ENCODE data around the gene PKNOX1.
"Not testable (repeated sequence)": the region's sequence is repeated elsewhere in the genome, so short reads cannot be mapped to it uniquely, and the experiment has no call there.

PKNOX1 gene

GRCh38 chr21:42981862-42982261 lies 7.5 kb downstream of the PKNOX1 start:
- DNase-seq (ENCODE audit: low read depth in 2 of 2, low spot score in 1 of 2), result no peak

GRCh38 chr21:42983103-42983502 lies 8.7 kb downstream of the PKNOX1 start:
- DNase-seq (ENCODE audit: low read depth in 2 of 2, low spot score in 1 of 2), result no peak

DNA sequence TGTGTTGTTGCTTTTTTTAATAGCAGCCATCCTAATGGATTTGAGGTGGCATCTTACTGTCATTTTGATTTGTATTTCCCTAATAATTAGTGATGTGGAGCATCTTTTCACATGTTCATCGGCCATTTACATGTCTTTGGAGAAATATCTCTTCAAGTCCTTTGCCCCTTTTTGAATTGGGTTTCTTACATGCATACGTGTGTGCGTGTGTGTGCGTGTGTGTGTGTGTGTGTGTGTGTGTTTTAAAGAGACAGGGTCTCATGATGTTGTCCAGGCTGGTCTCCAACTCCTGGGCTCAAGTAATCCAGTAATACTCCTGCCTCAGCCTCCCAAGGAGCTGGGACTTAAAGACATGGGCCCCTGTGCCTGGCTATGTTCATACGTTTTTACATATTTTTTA lies 9.5 kb downstream of the PKNOX1 start:
- DNase-seq (ENCODE audit: low read depth in 2 of 2, low spot score in 1 of 2), result no peak

- DNase-seq (ENCODE audit: low read depth in 2 of 2, low spot score in 1 of 2), result no peak
Measured at GRCh38 chr21:42986125-42986783, 11.9 kb downstream of the PKNOX1 start.

GRCh38 chr21:42988236-42988965 lies 14.0 kb downstream of the PKNOX1 start:
- no peak for DNase-seq (ENCODE audit: low read depth in 2 of 2, low spot score in 1 of 2)

DNA sequence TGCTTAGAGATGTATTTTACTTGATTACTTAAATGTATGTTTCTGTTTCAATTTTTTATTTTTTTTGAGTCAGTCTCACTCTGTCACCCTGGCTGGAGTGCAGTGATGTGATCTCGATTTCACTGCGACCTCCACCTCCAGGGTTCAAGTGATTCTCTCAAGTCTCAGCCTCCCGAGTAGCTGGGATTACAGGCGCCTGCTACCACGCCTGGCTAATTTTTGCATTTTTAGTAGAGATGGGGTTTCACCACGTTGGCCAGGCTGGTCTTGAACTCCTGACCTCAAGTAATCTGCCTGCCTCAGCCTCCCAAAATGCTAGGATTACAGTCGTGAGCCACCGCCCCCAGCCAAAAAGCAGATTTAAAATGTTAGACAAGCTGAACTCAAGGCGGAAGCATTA lies 15.0 kb downstream of the PKNOX1 start:
- not testable (repeated sequence) for DNase-seq (ENCODE audit: low read depth in 2 of 2, low spot score in 1 of 2)

- no peak for DNase-seq (ENCODE audit: low read depth in 2 of 2, low spot score in 1 of 2)
Measured at GRCh38 chr21:42989816-42990650, 15.7 kb downstream of the PKNOX1 start.

DNA sequence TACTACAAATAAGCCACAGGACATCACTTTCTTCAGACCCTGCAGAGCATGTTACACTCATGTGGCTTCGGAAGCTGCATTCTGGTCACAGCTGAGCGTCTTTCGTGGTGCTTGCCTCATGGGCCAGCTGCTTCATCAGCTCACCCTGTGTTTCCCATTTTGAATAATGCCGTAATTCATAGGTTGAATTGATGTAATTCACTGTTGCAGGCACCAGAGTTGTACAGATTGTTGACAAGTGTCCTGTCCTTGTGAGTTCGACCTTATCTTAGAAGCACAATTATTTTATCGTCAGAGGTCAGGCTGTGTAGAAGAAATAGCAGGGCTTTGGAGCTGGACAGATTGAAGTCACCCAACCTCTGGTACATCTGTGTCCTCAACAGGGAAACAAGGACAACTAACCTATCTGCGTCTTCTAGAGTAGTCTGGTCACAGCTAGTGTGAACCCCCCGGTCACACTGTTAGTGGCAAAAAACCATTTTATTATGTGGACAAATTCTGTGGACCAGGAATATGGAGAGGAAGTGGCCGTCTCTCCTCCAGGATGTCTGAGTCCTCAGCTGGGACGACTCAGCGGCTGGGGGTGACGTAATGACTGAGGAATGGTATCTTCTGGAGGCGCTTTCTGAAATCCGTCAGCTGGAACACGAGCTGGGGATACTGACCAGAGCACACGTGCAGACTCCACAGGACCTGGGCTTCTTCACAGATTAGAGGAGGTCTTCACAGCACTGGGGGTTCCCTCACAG lies 17.8 kb downstream of the PKNOX1 start:
- DNase-seq (ENCODE audit: low read depth in 2 of 2, low spot score in 1 of 2), result no peak

DNA sequence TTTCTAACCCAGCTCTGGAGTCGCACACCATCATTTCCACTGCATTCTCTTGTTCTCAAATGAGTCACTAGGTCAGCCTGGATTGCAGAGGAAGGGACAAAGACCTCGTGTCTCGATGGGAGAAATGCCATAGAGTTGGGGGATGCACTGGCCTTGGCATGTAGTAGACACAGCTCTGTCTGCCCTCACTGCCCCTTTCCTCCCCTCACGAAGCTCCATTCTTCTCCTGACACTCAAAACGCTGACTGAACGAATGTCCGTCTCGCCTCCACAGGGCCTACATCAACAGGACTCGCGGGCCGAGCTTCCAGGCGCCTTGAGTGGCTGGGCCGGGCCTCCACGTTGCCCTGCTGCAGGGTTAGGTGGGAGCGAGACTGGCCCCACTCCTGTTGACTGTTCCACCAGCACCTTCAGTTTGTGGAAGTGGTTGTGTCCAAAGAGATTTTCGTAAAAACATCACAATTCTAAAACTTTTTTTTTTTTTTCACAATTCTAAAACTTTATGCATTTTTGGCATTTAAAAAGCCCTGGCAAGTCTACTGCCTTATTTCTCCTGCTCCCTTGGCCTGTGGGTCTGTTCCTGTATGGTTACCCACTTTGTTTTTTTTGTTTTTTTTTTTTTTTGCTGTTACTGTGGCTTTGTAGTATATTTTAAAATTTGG lies 18.8 kb downstream of the PKNOX1 start:
- DNase-seq (ENCODE audit: low read depth in 2 of 2, low spot score in 1 of 2), result no peak

- no peak for DNase-seq (ENCODE audit: low read depth in 2 of 2, low spot score in 1 of 2)
Measured at GRCh38 chr21:42997053-42997452, 22.7 kb downstream of the PKNOX1 start.

- DNase-seq (ENCODE audit: low read depth in 2 of 2, low spot score in 1 of 2), result not testable (repeated sequence)
Measured at GRCh38 chr21:42997983-42998382, 23.6 kb downstream of the PKNOX1 start.

- not testable (repeated sequence) for DNase-seq (ENCODE audit: low read depth in 2 of 2, low spot score in 1 of 2)
Measured at GRCh38 chr21:42999152-42999551, 24.8 kb downstream of the PKNOX1 start.

GRCh38 chr21:43000041-43000440 lies 25.7 kb downstream of the PKNOX1 start:
- DNase-seq (ENCODE audit: low read depth in 2 of 2, low spot score in 1 of 2), result not testable (repeated sequence)

DNA sequence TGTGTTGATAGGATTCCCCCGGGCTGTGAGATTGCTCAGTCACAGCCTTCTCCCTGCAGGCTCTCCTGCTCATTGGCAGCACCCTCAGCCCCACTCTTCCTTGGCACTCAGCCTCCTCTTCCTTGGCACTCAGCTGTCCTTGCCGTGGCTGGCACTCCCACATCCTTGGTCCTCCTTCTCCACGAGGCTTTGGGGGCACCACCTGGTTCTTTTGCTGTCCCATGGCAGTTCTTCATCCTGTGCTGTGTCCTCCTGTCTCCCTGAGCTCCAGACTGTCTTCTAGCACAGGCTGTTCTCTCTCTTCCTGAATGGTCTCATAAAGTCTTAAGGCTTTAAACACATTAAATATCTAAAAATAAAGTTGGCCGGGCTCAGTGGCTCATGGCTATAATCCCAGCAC lies 27.0 kb downstream of the PKNOX1 start:
- no peak for DNase-seq (ENCODE audit: low read depth in 2 of 2, low spot score in 1 of 2)

DNA sequence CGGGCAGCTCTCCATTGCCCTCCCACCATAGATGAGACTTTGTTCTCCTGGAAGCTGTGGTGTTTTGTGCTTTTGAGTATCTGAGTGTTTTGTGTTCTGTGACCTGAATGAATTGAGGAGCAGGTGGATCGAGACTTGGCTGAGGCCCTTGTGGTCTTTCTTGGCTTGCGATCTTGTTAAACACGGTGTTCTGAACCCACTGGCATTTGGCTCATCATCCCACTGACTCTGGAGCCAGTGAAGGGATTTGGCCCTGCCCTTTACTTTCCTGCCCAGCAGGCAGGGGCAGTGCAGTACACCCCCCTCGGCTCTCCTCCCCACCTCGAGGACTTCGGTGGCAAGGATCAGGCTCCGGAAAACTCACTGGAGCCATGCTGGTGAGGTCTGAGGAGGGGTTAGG lies 30.6 kb downstream of the PKNOX1 start:
- no peak for DNase-seq (ENCODE audit: low read depth in 2 of 2, low spot score in 1 of 2)

DNA sequence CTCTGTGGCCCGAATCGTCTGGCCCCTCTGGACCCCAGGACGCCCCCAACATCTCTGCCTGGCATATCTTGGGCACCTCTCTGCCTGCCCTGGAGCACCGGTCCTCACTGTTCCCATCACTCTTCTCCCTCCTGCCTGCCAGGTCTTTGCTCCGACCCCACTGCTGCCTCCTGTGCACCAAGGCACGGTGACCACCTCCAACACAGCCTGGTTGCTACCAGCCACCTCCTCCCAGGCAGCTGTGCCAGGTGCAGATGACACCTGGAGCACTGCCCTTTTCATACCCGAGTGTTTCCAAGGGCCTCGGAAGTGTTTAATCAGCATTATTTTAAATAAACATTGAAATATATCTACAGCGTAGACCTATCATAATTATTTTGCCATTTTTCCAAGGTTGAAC lies 31.3 kb downstream of the PKNOX1 start:
- no peak for DNase-seq (ENCODE audit: low read depth in 2 of 2, low spot score in 1 of 2)

- DNase-seq (ENCODE audit: low read depth in 2 of 2, low spot score in 1 of 2), result not testable (repeated sequence)
Measured at GRCh38 chr21:43006051-43006873, 31.9 kb downstream of the PKNOX1 start.

- DNase-seq (ENCODE audit: low read depth in 2 of 2, low spot score in 1 of 2), result no peak
Measured at GRCh38 chr21:43006874-43007208, 32.5 kb downstream of the PKNOX1 start.

DNA sequence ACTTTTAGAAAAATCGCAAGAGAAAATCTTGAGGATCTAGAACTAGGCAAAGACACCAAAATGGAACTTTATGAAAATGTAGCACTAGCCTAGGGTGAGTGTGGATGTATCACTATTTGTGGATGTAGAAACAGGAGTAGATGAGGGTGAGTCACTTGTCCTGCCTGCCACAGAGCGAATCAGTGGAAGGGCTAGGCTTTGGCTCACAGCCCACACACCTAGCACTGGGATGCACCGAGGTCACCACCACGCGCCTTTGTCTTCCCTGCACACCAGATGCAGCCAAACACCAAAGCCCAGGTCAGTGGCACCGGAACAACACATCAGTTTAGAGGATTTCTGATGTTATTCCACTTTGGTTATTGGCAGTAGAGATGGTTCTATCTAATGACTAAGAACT lies 38.2 kb downstream of the PKNOX1 start:
- no peak for DNase-seq (ENCODE audit: low read depth in 2 of 2, low spot score in 1 of 2)
